Hematopoietic multipotent progenitor cell treated with erythropoietin and hydrocortisone succinate and interleukin-3 and kit ligand, for 15 days (in vitro differentiated cells): Measurements from ENCODE around the gene RNU4-1.

Source experiments
- DNase-seq: peaks from one replicate; pipeline ENCODE4 v3.0.0-alpha.2; 2015; ENCODE audit warnings: low spot score

Gene RNU4-1

DNA sequence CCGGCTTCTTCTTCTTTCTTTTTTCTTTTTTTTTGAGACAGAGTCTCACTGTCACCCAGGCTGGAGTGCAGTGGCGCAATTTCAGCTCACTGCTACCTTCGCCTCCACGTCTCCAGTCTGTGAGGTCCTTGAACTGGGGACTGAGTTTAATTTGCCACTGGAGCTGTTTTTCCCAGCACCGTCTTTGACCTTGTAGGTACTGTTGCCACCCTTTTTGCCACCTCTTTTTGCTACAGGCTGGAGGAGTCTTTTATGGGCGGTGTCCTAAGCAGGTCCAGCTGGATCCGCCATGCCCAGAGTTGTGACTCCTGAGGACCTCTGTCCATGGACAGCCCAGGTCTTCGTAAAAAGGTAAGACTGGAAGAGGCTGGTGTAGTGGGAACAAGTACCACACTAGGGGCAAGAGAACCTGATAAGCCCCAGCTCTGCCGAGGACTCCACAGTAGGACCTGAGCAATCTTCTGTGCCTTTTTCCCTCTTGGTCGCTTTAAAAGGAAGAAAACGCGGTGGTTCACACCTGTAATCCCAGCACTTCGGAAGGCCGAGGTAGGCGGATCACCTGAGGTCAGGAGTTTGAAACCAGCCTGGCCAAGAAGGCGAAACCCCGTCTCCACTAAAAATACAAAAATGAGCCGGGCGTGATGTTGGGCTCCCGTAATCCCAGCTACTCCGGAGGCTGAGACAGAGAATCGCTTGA is 2.3 kb downstream of the RNU4-1 start:
- no peak for DNase-seq

DNA sequence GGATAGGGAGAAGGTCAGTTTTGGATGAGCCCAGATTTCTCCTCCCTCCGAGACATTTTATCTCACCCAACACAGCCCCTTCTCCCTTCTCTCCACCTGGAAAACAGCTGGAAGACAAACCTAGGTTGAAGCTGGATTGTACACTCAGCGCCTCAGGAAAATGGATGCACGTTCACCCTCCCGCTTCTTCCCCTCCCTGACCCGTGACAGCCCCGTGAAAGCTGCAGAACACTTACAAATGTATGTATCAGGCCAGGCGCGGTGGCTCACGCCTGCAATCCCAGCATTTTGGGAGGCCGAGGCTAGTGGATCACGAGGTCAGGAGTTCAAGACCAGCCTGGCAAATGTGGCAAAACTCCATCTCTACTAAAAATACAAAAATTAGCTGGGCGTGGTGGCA is 5.5 kb downstream of the RNU4-1 start:
- DNase-seq, result no peak

GRCh38 chr12:120286768-120287490 is 6.1 kb downstream of the RNU4-1 start:
- no peak for DNase-seq

DNA sequence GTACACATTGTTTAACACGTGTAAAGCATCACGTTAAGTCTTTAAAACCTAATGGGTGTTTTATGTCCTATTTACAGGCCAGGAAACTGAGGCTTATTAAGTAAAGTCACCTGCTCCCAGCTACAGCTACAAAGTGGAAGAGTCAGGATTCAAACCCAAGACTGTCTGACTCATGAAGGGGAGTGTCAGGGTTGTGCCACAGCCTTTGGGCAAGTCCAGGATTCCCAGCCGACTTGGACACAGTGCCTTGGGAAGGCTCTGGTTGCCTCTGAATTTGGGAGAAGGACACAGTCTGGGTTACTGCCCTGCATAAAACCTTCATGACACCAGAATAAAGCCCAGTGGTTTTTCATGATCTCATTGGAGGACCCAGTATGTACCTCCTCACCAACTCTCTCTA is 8.7 kb downstream of the RNU4-1 start:
- no peak for DNase-seq

DNA sequence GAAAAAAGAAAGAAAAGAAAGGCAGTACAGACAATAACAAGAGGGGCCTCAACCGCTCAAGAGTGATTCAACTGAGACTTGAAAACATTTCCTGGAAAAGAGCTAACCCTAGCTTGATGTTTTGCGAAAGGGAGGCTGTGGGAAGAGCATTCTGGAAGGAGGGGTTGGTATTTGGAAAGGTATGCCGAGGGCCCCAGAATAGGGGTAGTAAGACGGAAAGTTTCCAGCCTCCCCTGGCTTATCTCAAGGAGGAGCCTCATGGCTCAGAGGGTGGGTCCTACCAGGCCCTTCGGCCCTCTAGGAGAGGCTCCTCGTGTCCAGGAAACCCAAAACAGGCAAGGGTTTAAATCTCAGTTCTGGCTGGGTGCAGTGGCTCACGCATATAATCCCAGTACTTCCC is 9.7 kb downstream of the RNU4-1 start:
- no peak for DNase-seq

DNA sequence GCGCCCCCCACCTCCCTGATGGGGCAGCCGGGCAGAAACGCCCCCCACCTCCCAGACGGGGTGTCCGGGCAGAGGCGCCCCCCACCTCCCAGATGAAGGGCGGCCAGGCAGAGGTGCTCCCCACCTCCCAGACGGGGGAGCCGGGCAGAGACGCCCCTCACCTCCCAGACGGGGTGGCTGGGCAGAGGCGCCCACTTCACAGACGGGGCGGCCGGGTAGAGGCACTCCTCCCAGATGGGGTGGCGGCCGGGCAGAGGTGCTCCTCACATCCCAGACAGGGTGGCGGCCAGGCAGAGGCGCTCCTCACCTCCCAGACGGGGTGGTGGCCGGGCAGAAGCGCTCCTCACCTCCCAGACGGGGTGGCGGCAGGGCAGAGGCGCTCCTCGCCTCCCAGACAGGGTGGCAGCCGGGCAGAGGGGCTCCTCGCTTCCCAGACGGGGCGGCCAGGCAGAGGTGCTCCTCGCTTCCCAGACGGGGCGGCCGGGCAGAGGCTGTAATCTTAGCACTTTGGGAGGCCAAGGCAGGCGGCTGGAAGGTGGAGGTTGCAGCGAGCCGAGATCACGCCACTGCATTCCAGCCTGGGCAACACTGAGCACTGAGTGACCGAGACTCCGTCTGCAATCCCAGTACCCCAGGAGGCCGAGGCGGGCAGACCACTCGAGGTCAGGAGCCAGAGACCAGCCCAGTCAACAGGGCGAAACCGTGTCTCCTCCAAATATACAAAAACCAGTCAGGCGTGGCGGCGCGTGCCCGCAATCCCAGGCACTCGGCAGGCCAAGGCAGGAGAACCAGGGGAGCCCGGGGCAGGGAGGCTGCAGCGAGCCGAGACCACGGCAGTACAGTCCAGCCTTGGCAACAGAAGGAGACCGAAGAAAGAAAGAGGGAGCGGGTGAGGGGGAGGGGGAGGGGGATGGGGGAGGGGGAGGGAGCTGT is 14.6 kb downstream of the RNU4-1 start:
- DNase-seq, result no peak

DNA sequence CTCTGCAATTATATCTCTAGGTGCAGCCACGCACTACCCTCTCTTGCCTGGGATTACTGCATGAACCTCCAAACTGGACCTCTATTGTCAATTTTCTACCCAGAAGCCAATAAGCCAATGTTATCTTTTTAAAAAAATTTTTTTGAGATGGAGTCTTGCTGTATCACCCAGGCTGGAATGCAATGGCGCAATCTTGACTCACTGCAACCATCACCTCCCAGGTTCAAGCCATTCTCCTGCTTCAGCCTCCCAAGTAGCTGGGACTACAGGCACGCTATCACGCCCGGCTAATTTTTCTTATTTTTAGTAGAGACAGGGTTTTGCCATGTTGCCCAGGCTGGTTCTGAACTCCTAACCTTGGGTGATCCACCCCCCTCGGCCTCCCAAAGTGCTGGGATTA is 16.3 kb downstream of the RNU4-1 start:
- DNase-seq, result no peak

GRCh38 chr12:120267736-120268135 is 25.3 kb downstream of the RNU4-1 start:
- no peak for DNase-seq

GRCh38 chr12:120266180-120266870 is 26.7 kb downstream of the RNU4-1 start:
- DNase-seq, result no peak

DNA sequence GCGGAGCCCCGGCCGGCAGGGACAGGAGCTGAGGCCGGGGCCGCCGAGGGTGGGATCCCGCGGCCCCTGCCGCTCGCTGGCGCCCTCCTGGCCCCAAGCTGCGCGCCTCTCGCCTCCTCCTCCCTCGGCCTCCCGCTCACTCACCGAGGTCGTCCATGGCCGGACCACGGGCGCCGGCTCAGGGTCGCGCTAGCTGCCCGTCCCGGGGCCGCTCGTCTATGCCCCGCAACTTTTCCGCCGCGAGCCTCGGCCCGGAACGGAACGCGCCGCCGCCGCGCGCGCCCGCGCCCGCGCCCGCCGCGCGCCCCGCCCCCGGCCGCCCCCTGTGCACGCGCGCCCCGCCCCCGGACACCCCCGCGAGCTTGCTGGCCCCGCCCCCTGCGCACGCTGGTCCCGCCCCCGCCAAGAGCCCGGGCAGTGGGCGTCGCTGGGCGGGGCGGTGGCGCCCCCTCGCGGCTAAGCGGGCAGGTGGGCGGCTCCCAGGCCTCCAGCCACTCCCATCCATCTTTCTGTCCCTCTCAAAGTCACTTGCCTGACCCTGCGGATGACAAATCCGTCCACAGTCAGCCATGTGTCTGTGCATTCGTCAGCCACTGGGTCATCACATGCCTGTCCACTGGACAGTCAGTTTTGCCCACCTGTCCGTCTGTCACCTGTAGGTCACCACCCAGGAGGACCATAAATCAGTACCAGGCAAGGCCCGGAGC is 27.4 kb downstream of the RNU4-1 start, which contains the start of gene PXN:
TSS of gene PXN (minus strand) at position 258 of the 707 bp plus-strand sequence. CDS start at position 157, 101 bp downstream.
- peak; percentile 79 for DNase-seq

DNA sequence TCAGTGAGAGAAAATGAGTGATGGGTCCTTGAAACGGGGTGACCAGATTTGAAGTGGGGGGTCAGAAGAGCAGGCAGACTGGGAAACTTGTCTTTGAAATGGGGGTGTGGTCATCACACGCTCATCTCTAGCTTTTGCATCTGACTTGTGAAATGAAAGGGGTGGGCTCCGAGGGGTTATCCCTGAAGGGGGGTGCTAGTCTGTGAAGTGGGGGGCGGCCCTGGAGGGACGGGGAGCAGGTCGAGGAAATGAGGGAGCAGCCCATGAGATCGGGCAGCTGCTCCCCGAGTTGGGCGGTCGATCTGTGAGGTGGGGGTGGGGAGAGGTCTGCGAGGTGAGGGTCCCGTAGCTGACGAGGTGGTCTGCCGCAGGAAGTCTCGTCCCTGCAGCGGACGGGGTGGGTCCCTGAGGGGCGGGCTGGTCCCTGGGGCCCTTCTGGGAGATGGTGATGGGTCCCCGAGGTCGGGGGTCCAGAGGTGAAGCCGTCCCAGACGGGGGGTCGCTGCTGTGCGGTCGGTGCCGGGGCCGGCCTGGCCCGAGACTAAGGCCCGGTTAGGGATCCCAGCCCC is 28.0 kb downstream of the RNU4-1 start:
- DNase-seq, result no peak

DNA sequence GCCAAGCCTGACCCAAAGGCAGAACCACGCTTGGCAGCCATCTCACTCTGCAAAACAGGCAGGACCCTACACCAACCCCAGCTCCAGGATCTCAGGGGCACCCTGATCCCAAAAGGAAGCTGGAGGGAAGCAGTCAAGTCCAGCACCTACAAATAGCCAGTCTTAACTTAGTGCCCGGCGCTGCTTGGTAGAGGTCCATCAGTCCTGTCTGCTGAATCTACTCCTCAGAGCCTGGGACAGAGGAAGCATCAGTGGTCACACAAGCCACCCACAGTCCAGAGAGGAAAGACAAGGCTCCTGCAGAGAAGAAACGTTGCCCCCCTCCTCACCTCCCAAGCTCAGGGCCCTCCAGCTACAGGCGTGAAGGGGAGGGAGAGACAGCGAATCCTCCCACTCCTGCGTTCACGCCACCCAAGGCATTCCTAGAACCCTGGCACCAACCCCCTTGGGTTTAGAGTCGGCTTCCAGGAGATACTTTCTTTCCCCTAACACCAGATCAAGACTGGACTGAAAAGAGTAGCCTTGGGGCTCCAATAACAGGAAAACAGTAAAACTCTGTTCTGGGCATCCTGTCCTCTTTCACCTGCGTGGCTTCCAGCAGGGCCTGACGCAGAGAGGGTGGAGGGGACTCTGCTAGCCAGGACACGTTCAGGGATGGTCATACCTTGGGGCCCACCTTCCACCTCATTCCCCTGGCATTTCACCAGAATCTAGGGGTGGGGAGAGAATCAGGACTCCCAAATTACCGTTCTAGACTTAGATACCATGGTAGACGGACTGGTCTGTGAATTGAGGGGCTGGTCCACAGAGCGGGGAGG is 28.7 kb downstream of the RNU4-1 start:
- no peak for DNase-seq

DNA sequence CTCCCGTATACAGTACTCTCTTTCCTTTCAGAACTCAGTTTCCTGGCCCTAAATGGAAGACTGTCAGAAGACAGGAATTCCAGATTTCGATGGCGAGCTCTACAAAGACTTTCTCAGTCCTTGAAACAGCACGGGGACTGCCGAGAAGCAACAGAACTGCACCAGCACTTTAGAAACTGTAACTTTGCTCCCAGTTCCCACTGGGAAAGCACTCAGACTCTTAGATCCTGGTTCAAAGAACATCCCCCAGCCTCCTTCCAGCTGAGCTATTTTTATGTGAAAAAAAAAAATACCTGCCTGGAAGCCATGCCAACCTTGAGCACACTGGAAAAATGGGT is 29.3 kb downstream of the RNU4-1 start:
- DNase-seq, result no peak

DNA sequence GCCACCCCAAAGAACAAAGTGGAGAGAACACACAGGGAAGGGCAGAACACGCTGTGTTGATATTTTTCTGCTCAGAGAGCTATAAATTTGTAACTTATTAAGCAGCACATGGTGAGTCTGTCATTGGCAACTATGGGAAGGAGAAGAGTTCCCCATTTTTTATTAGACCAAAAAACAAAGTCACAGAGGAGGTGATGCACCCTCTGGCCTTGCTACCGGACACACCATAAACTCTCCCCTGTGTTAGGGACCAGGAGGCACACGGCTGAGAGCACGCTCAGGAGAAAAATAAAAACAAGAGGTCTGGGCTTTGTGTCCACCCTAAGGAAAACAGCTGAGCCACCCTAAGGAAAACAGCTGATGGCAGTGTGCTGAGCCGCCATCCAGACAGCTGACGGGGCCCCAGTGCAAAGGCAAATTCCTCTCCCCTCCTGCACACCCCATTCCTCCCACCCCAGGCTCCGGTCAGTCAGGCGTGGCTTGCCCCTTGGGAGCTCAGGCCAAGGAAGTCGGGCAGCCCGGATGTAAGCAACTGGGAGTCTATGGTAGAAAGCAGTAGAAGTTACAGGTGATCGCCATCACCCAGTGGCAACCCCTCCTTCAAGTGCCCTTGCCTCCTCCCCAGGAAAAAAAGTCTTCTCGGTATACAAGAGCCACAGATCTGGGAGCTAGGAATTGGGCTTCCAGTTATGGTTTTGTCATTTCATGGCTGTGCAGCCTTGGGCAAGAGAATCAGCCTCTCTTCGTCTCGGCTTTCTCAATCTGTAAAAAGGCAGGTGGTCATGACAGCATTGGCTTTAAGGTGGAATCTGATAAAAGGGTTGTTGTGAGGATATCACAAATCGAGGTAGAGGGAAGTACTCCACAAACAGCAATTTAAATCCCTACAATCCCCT is 29.9 kb downstream of the RNU4-1 start:
- no peak for DNase-seq

GRCh38 chr12:120261951-120262851 is 30.8 kb downstream of the RNU4-1 start:
- DNase-seq, result no peak

DNA sequence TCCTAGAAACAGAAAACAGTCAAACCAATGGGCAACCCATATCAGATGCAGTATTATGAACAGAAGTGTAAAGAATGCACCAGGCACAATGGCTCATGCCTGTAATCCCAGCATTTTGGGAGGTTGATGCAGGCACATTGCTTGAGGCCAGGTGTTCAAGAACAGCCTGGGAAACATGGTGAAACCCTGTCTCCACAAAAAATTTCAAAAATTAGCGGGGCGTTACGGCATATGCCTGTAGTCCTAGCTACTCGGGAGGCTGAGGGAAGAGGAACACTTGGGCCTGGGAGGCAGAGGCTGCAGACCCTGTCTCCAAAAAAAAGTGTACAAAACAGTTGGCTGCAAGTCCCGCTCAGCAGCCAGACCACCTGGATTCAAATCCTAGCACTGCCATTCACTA is 32.4 kb downstream of the RNU4-1 start:
- no peak for DNase-seq

GRCh38 chr12:120259418-120260202 is 33.4 kb downstream of the RNU4-1 start:
- no peak for DNase-seq
